Esophagus (tissue), 2 donors: ENCODE data around the gene ABHD15. TPM values are rescaled to one million over a fixed set of nuclear protein-coding genes. Genes with fewer than 3 reads are reported as not detected.
A peak's percentile ranks its signal among the peaks of the same experiment; 100 is the strongest.

Source experiments
- H3K27ac ChIP-seq, 2 donors: one replicate each; pipeline ENCODE4 v1.5.1; 2013; ENCODE audit warnings: low read depth in 2 of 2, mild to moderate bottlenecking in 2 of 2, inconsistent platforms in 1 of 2, low read length in 1 of 2, moderate library complexity in 1 of 2
- H3K27me3 ChIP-seq, 2 donors: one replicate each; pipeline ENCODE4 v1.6.1; 2013; ENCODE audit warnings: low read length in 2 of 2, control low read depth in 1 of 2, mild to moderate bottlenecking in 1 of 2; ENCODE audit not compliant: insufficient read depth in 2 of 2, control insufficient read depth in 1 of 2
- H3K36me3 ChIP-seq, 2 donors: one replicate each; pipeline ENCODE4 v1.6.1; 2013; ENCODE audit warnings: low read length in 1 of 2; ENCODE audit not compliant: control insufficient read depth in 2 of 2, insufficient read depth in 2 of 2
- H3K4me1 ChIP-seq, 2 donors: one replicate each; pipeline ENCODE4 v1.6.1; 2013; ENCODE audit warnings: low read length in 1 of 2; ENCODE audit not compliant: control insufficient read depth in 2 of 2, insufficient read depth in 2 of 2
- H3K4me3 ChIP-seq, 2 donors: one replicate each; pipeline ENCODE4 v1.5.1; 2013; ENCODE audit warnings: low read length in 2 of 2, mild to moderate bottlenecking in 2 of 2, low read depth in 1 of 2, moderate library complexity in 1 of 2
- H3K9me3 ChIP-seq, 2 donors: one replicate each; pipeline ENCODE4 v1.6.1; 2013; ENCODE audit warnings: mild to moderate bottlenecking in 2 of 2, low read depth in 1 of 2, low read length in 1 of 2, moderate library complexity in 1 of 2; ENCODE audit not compliant: control insufficient read depth in 2 of 2, insufficient read depth in 1 of 2
- WGBS, 2 donors: extraction: QIAGEN DNeasy Blood & Tissue Kit; methylation state at CpG; one replicate each; pipeline ENCODE4 v1.1.7; 2013; 5-methylcytosine and 5-hydroxymethylcytosine counted together
- polyA plus RNA-seq, 2 donors: library from polyadenylated mRNA; stranded (reverse); fragments of 200-250 nt; gene quantifications; one replicate each; pipeline ENCODE4 v1.2.3, GENCODE V29; 2013
- donor health status: healthy with polysubstance abuse.
- donor health status: Bipolar disorder and iron deficiency.

Gene ABHD15
- polyA plus RNA-seq, 2 donors: 2.6 to 3.0 TPM

DNA sequence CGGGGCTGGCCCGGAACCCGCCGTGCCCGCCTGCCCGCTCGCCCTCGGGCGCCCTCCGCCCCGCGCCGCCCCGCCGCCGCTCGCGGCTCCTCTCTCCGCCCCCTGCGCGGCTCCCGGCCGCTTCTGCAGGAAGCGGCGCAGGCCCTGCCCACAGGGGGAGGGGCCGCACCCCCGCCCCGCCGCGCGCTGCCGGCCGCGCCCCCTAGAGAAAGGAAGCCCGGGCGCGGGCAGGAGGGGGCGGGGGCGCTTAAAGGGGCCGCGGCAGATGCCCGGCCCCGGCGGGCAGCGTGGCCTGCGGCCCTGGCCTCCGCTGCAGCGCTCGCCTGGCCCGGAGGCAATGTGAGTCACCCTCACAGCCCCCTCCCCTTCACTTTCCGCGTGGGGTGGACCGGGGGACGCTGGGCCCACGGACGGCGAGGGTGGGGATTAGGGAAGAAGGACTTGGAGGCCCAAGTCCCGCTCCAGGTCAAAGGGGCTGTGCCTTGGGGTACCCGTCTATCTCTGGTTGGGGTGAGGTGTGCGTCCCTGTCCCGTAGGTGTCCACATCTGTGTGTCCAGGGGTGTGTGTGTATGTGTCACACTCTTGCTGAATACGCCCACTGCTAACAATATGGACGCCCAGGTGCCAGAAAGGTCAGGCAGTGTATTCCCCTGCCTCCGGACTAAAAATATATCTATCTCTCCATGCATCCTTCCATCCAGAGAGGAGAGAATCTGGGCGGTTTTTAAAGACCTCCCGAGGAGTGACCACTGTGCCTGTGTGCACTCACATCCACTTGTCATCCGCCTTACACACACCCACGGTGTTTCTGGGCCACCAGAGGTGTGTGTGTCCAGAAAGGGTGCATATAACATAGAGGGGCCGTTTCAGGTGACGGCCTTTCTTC, 22.9 kb upstream of the ABHD15 start, which contains the start of gene GIT1:
GIT1 (minus strand) TSS at position 125 of the 887 bp plus-strand sequence. CDS start 270 bp downstream, outside the sequence.
- no peaks in the 10 kb centered on the region for H3K27me3 ChIP-seq
- 4 to 7% methylated on average over 37 to 70 of the region's 70 CpGs for WGBS, 2 donors
- H3K4me1 ChIP-seq: peaks cover 20 to 46% of the 10 kb centered on the region in 2 donors
- no peaks in the 10 kb centered on the region for H3K9me3 ChIP-seq
- peak within 1 kb of the TSS; percentile 90 to 92 for H3K27ac ChIP-seq
- H3K36me3 ChIP-seq: no peaks in the 10 kb centered on the region
- peak within 1 kb of the TSS; percentile 78 to 80 for H3K4me3 ChIP-seq

DNA sequence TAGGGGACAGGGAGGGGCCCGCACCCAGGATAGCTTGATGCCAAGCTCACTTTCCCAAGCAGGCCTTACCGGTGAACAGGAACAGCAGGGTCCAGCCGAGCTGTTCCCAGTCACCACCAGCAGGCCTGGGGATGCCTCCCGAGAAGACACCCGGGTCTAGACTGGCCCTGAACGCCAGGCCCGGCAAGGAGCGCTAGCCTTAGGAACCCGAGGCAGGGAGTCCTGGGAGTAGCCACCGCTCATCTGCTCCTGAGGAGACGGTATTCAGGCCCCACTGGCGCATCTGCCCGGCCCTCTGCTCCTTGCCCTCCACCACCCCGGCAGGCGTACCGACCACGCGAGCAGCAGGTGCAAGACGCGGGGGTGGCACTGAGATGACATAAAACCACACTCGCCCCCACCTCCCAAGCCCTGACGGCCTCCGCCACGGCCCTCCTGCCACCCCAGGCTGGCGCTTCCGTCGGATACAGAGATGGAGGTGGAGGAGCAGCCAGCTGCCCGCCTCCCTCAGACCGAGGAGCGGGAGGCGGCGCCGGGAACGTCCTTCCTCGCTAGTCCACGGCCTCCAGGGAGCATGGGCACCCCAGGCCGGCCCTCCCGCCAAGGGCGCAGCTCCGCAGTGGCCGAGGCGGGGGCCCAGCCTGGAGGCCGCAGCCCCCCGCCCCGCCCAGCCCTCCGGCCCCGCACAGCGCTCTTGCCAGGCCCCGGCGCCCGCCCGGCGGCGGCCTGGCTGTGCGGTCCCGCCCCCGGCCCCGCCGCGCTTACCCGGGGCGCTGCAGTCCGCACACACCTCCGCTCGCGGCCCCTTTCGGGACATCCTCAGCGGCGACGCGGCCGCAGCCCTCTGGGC, 21.9 kb upstream of the ABHD15 start:
- peak overlapping the region; percentile 72 to 84 for H3K27ac ChIP-seq
- H3K4me1 ChIP-seq: peaks cover 13 to 49% of the 10 kb centered on the region in 2 donors
- H3K9me3 ChIP-seq: no peaks in the 10 kb centered on the region
- whole genome bisulfite sequencing, 2 donors: 1% methylated on average over 40 to 72 of the region's 72 CpGs
- no peaks in the 10 kb centered on the region for H3K36me3 ChIP-seq
- no peaks in the 10 kb centered on the region for H3K27me3 ChIP-seq
- H3K4me3 ChIP-seq: peak overlapping the region; percentile 78 to 80

DNA sequence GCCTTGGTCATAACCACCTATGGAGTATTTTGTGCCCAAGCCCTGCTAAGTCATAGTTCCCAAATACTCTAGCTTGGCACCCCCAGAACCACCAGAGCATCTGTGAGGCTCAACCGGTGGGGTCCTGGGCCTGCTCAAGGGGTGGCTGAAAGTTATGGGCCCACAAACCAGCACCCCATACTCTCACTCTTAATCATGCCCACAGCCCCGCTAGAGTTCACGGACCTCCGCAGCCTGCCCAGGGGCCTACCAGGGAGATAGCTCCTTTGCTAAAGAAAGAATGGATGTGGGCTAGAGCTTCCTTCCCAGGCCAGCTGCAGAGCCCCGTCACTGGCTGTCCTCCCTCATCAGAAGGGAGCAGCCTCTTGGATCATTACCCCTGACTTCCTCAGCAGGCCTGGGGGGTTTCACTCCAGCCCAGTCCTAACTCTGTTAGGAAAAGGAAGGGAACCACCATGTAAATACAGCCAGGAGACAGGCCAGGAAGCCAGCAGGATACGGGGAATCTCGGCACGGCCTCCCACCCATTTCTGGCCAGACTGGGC, 21.3 kb upstream of the ABHD15 start:
- Histone ChIP-seq H3K4me1 (peaks cover 16 to 56% of the 10 kb centered on the region in 2 donors), H3K4me3 (peak overlapping the region; percentile 78 to 80)

DNA sequence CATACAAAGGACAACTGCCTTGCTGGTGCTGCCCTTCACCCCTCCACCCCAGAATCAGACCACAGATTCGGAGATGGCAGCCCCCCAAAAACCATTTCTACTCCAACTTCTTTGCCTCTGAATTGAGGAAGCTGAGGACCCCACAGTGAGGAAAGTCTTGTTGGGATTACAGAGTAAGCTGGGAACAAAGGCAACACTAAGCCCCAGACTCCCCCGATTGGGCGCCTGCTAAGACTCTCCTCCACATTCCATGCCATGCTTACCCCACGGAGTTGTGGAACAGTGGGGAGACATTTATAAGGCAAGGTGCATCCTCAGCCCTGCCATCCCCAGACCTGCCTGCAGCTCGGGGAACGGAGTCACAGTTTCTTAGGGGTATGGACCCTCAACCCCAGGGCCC, 20.8 kb upstream of the ABHD15 start:
- peak overlapping the region in 1 of 2 donors; percentile 78 for H3K4me3 ChIP-seq
- peaks cover 19 to 60% of the 10 kb centered on the region in 2 donors for H3K4me1 ChIP-seq
- no peaks in the 10 kb centered on the region for H3K27me3 ChIP-seq
- no peaks in the 10 kb centered on the region for H3K9me3 ChIP-seq
- no peak overlapping the region for H3K27ac ChIP-seq
- 57 to 68% methylated on average over 6 of the region's 6 CpGs for WGBS, 2 donors
- peaks cover 0 to 5% of the 10 kb centered on the region in 2 donors for H3K36me3 ChIP-seq

More for the DNA sequence above, 21.3 kb upstream of the ABHD15 start:
- H3K27me3 ChIP-seq: no peaks in the 10 kb centered on the region
- H3K9me3 ChIP-seq: no peaks in the 10 kb centered on the region
- H3K27ac ChIP-seq: peak overlapping the region; percentile 72 to 84
- 14 to 22% methylated on average over 8 of the region's 8 CpGs for WGBS, 2 donors
- peaks cover 0 to under 1% of the 10 kb centered on the region in 2 donors for H3K36me3 ChIP-seq

DNA sequence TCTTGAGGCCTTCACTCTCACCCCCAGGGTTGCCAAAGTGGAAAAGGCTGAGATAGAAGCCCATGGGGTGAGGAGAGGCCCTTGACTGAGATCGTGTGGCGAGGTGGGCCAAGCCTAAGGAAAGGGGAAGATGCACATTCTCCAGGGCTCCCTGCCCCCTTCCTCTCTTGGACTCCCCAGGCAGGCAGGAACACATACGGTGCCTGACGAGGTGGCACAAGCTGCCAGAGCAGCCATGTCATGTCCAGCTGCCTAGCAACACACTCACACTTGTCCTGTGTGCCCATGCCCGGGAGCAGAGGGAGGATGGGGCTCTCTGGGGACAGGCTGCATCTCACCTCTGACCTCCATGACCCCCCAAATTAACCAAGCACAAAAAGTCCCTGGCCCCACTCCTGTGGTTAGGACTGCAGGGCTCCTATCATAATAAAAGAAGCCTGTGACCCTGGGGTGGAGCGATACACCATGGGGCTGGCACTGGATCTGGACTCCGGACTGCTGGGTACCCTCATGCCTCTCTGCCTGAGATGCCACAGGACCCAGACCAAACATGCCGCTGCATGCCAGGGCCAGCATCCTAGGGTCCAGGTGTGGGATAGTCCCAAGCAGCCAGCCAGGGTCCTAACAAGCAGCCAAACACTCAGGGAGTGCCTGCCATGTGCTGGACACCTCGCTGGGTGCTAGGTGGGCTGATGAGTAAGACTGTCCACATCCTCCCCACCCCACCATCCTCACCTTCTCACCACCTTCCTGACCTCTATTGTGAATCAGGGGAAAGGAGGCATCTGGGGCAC, 20.0 kb upstream of the ABHD15 start:
- peak overlapping the region in 1 of 2 donors; percentile 19 for H3K27ac ChIP-seq
- WGBS, 2 donors: 50 to 73% methylated on average over 7 to 9 of the region's 9 CpGs
- no peaks in the 10 kb centered on the region for H3K9me3 ChIP-seq
- peaks cover 19 to 58% of the 10 kb centered on the region in 2 donors for H3K4me1 ChIP-seq
- H3K4me3 ChIP-seq: no peak overlapping the region
- H3K36me3 ChIP-seq: peaks cover 2 to 7% of the 10 kb centered on the region in 2 donors
- no peaks in the 10 kb centered on the region for H3K27me3 ChIP-seq

DNA sequence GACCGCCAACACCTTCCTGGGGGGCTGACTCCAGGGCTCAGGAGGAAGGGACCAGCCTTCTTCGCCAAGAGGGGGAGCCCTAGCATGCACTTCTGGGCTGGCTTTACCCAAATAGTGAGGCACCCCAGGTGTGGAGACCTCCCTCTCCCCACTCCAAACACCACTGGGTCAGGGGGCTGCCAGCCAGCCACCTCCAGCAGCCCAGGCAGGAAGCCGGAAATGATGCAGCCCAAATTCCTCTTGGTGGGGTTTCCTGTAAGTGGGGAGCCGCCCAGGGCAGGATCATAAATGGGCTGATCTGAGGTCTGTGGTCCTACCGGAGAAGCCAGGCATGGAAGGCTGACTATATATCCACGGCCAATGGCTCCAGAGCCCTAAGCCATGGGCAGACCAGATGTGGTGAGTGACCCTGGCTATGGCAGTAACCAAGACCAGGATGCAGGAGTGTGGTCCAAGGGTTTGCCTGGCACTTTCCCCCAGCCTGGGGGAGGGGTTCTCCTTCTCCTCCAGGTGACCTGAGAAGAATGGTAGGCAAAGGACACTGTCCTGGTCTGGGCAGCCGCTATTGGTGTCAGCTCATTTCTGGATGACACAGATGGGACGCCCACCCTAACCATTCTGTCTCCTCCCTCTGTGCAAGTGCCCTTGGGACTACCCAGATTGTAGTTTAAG, 18.4 kb upstream of the ABHD15 start:
- H3K4me1 ChIP-seq: peaks cover 15 to 53% of the 10 kb centered on the region in 2 donors
- no peaks in the 10 kb centered on the region for H3K9me3 ChIP-seq
- peaks cover 2 to 16% of the 10 kb centered on the region in 2 donors for H3K36me3 ChIP-seq
- H3K27ac ChIP-seq: peak overlapping the region; percentile 11 to 50
- H3K4me3 ChIP-seq: peak overlapping the region in 1 of 2 donors; percentile 5
- no peaks in the 10 kb centered on the region for H3K27me3 ChIP-seq
- 70 to 76% methylated on average over 8 of the region's 8 CpGs for WGBS, 2 donors

DNA sequence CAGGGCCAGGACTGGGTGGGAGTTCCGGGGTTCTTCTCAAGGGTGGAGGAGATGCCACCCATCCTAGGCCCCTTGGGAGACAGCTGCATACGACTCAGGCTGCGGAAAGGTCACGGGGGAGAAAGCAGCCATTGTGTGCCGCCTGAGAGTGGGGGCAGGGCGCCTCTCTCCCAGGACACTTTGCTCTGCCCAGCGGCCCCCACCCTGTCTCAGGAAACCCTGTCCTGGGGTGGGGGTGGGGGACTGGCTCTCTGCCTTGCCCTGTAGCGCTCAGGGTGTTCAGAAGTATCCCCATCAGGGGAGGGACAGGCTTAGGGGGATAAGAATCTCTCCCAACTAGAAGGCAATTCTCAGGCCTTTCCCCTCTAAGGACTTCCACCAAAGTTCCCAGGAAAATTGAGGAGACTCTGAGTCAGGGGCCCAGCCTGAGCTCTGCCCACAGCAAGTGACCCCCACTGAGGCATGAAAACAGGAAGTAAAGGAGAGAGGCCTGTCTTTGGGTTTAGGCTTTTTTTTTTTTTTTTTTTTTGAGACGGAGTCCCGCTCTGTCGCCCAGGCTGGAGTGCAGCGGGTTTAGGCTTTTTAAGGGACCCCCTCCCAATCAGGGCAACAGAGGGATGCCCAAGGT, 17.7 kb upstream of the ABHD15 start:
- Histone ChIP-seq H3K36me3 (peaks cover 2 to 16% of the 10 kb centered on the region in 2 donors), H3K27ac (peak overlapping the region; percentile 11 to 50), H3K4me3 (no peak overlapping the region), H3K27me3 (no peaks in the 10 kb centered on the region), H3K9me3 (no peaks in the 10 kb centered on the region), H3K4me1 (peaks cover 13 to 48% of the 10 kb centered on the region in 2 donors)
- WGBS, 2 donors: 67 to 75% methylated on average over 12 of the region's 12 CpGs
